ENCODE data around the gene KCNH1.

GRCh38 chr1:211145944-211146343 lies 12.0 kb upstream of the KCNH1 start:
- TF ChIP-seq ZNF114 (CRISPR knock-in tag; IDR thresholded peaks at IDR 0.05) = no peak
- TF ChIP-seq JUNB (IDR thresholded peaks at IDR 0.05; ENCODE audit: unreplicated experiment) = no peak
- TF ChIP-seq CTCF (conservative IDR thresholded peaks at IDR 0.05; ENCODE audit: low read depth in 2 of 2) = no peak
- TF ChIP-seq EZH2 (IDR thresholded peaks at IDR 0.05; ENCODE audit: low read depth, unreplicated experiment) = no peak
- no peak for TF ChIP-seq REST (IDR thresholded peaks at IDR 0.05; ENCODE audit: unreplicated experiment)
- TF ChIP-seq POLR2AphosphoS5 (IDR thresholded peaks at IDR 0.05; ENCODE audit: low read depth) = no peak

All from GM23338 (cell line).